LNCaP clone FGC (cell line): ENCODE results near the gene IL1RAPL1.
A peak's percentile ranks its signal among the peaks of the same experiment; 100 is the strongest.

Source experiments
- DNase-seq: peaks from one replicate; pipeline ENCODE4 v3.0.0-alpha.2; 2011; ENCODE audit warnings: low read depth
- H3K4me3 ChIP-seq: 2 replicates; pipeline ENCODE4 v1.5.1; 2011; ENCODE audit warnings: mild to moderate bottlenecking, low read depth, low read length, control low read depth
- TF ChIP-seq, protein P1 (sequence below): IDR thresholded peaks from 2 replicates; pipeline ENCODE4 v1.5.1; 2012; ENCODE audit warnings: mild to moderate bottlenecking; ENCODE audit not compliant: control insufficient read depth, insufficient read depth; ENCODE audit errors: extremely low read depth

IL1RAPL1 gene

DNA sequence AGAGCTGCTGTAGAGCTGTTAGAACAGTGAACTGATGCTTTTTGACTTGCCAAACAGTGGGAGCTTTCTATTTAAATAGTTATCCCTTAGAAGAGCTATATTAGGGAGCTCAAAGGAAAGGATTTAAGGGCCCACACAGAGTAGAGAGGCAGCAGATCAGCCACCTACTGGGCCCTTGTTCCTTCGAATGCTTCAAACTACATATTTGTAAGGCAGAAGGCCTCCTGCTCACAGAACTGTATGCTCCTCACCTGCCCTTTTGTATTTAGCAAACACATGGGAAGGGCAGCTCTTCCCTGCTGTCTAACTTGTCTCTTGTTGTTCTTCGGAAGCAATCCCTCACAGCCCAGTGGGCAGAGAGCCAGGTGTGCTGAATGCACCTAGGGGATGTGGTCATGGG is 38.0 kb downstream of the IL1RAPL1 start:
- no peak overlapping the region for H3K4me3 ChIP-seq
- TF ChIP-seq, protein P1, sequence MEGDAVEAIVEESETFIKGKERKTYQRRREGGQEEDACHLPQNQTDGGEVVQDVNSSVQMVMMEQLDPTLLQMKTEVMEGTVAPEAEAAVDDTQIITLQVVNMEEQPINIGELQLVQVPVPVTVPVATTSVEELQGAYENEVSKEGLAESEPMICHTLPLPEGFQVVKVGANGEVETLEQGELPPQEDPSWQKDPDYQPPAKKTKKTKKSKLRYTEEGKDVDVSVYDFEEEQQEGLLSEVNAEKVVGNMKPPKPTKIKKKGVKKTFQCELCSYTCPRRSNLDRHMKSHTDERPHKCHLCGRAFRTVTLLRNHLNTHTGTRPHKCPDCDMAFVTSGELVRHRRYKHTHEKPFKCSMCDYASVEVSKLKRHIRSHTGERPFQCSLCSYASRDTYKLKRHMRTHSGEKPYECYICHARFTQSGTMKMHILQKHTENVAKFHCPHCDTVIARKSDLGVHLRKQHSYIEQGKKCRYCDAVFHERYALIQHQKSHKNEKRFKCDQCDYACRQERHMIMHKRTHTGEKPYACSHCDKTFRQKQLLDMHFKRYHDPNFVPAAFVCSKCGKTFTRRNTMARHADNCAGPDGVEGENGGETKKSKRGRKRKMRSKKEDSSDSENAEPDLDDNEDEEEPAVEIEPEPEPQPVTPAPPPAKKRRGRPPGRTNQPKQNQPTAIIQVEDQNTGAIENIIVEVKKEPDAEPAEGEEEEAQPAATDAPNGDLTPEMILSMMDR: no peak
- DNase-seq: no peak

DNA sequence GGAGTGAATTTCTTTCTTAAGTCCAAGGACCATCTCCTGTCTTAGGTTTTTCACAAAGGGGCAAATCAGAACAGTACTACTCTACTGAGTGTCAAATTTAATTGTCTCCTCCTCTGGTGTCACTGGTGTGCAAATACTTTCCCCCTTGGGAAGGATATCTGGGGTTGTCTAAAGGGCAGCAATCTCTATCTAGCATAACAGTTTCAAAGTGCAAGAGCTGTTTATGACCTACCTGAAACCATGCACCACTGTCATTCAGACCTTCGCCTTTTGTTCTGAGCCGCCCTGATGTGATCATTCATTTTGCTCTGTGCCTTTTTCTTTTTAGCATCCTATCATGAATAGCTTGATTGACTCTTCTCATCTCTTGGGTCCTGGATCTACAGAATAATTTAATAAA is 39.3 kb downstream of the IL1RAPL1 start:
- no peak overlapping the region for H3K4me3 ChIP-seq
- TF ChIP-seq, protein P1: no peak
- DNase-seq: no peak

DNA sequence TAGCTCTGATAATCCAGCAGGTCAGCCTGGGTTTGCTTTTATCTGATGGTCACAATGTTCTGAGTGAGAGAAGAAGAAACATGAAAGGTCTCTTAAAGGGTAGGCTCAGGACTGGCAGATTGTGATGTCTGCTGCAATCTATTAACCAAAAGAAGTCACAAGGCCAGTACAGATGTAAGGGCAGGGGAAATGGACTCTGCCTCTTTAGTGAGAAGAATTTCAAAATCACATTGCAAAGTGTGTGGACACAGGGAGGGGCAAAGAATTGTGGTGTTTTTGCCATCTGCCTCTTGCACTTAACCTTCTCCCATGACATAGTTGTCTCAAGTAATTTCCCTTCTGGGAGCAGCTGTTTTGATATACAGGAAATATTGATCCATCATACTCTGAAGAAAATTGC is 40.9 kb downstream of the IL1RAPL1 start:
- H3K4me3 ChIP-seq: no peak overlapping the region
- TF ChIP-seq, protein P1: no peak
- no peak for DNase-seq

DNA sequence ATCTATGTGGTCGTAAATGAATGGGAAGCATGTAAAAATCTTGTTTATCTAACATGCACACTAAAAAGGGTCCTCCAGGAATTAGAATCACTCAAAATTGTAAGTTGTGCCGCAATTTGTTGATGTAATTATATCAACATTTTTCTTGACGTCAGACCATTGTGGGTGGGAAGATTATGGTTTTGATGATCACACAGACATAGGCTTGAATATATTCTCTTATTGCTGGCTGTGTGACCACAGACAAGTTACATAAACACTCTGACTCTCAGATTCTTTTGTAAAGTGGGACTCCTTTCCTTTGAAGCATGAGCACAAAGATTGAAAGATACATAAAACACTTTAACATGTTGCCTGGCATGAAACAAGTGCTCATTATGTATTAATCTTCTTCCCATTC is 51.5 kb downstream of the IL1RAPL1 start:
- DNase-seq: no peak
- H3K4me3 ChIP-seq: no peak overlapping the region
- TF ChIP-seq, protein P1: no peak

DNA sequence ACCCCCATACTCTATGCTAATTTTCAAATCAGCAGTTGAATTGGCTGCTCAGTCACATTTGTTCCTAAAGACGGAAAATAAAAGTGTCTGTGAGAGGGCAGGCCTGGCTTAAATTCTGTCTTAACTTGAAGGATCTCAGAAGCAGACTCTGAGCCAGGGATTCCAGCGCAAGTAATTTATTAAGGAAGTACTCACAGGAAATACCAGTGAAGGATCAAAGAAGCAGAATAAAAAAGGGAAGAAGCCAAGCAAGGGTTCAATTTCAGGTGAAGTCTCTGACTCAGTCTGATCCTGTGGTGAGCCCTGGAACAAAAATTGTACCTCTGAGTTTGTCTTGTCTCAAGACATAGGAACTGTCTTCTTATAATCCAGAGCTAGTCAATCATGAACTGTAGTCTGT is 52.2 kb downstream of the IL1RAPL1 start:
- no peak overlapping the region for H3K4me3 ChIP-seq
- TF ChIP-seq, protein P1: no peak
- no peak for DNase-seq

DNA sequence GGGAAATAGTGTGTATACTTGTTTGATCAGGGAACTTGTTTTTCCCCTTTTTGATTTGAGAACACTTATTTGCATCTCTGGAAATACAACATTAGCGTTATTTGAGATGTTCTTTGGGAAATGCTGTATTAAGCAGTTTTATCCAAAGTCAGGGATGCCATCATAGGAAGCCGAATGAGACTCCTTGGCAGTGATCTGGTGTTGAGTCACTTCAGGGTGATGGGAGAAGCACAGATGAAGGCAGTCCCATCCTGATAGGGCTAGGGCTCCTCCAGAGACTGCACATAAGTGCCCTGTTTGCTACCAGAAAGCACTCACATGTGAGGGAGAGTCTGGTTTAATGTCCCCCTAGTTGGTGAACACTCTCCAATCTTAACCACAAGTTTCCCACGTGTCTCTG is 62.3 kb downstream of the IL1RAPL1 start:
- TF ChIP-seq, protein P1: no peak
- no peak for DNase-seq

DNA sequence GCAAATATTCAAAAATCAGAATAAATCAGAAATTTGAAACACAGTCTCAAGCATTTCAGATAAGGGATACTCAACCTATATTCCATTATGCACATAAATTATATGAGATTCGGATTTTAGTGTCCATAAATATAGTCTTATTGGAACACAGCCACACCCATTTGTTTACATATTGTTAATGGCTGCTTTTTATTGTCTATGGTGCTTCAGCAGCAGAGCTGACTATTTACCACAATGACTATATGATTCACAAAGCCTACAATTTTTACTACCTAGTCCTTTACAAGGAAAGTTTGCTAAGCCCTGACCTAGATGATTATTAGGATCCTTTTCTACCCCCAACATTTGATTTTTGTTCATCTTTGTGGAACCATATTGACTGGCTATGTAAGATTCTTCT is 63.9 kb downstream of the IL1RAPL1 start:
- TF ChIP-seq, protein P1: no peak
- peak; percentile 58 for DNase-seq
- H3K4me3 ChIP-seq: no peak overlapping the region

More for the DNA sequence above, 62.3 kb downstream of the IL1RAPL1 start:
- H3K4me3 ChIP-seq: no peak overlapping the region
